ENCODE results near the gene WAPL. TPM values are rescaled to one million over a fixed set of nuclear protein-coding genes. Genes with fewer than 3 reads are reported as not detected.

Gene WAPL
- 14.2 to 20.1 TPM (median 15.2 TPM) in 5 replicates for total RNA-seq (2022; extraction: Qiagen RNA extraction)

GRCh38 chr10:86521678-86522509 lies at the start of gene WAPL:
WAPL (minus strand) TSS chr10:86521792; CDS start chr10:86518069, 3,723 bp downstream.

Other genes starting within 250 kb of the WAPL start
- gene GRID1, start 155.0 kb downstream of the WAPL start, total RNA-seq (2022; extraction: Qiagen RNA extraction): 0.21 to 0.39 TPM (median 0.25 TPM) in 5 replicates
- not detected in 5 replicates for gene OPN4, start 132.8 kb upstream of the WAPL start, total RNA-seq (2022; extraction: Qiagen RNA extraction)
- 0.06 to 0.20 TPM (median 0.12 TPM) in 5 replicates for gene LDB3, start 146.7 kb upstream of the WAPL start, total RNA-seq (2022; extraction: Qiagen RNA extraction)
- 20.1 to 33.1 TPM (median 23.8 TPM) in 5 replicates for gene BMPR1A, start 234.8 kb upstream of the WAPL start, total RNA-seq (2022; extraction: Qiagen RNA extraction)